OCI-LY1 (cell line): ENCODE results near the gene LRRC4B.

Source experiments
- H2AFZ ChIP-seq: fragments of 200-600 bp; sonication (generic), shearing (Covaris generic); 2 replicates; pipeline ENCODE4 v1.6.0; 2014; ENCODE audit warnings: antibody characterized with exemption, mild to moderate bottlenecking, low read length
- H3F3A ChIP-seq: fragments of 200-600 bp; sonication (generic), shearing (Covaris generic); 2 replicates; pipeline ENCODE4 v1.6.0; 2014; ENCODE audit warnings: mild to moderate bottlenecking, antibody characterized with exemption, low read length, moderate library complexity; ENCODE audit not compliant: insufficient read depth
- H3K27ac ChIP-seq: fragments of 200-600 bp; sonication (generic); 2 replicates; pipeline ENCODE4 v1.5.1; 2014; ENCODE audit warnings: low read length, mixed run types, mild to moderate bottlenecking, low read depth; ENCODE audit not compliant: poor library complexity, severe bottlenecking
- H3K27me3 ChIP-seq: fragments of 200-600 bp; sonication (generic); 2 replicates; pipeline ENCODE4 v1.6.0; 2014; ENCODE audit warnings: antibody characterized with exemption, mild to moderate bottlenecking, low read length, moderate library complexity; ENCODE audit not compliant: insufficient read depth
- H3K36me3 ChIP-seq: fragments of 200-600 bp; sonication (generic); 2 replicates; pipeline ENCODE4 v1.6.1; 2014; ENCODE audit warnings: mild to moderate bottlenecking, antibody characterized with exemption, low read length, moderate library complexity, mixed read lengths; ENCODE audit not compliant: insufficient read depth
- H3K4me1 ChIP-seq: fragments of 200-600 bp; sonication (generic); 2 replicates; pipeline ENCODE4 v1.5.1; 2014; ENCODE audit warnings: mild to moderate bottlenecking, low read length, moderate library complexity; ENCODE audit not compliant: insufficient read depth, severe bottlenecking
- H3K4me2 ChIP-seq: fragments of 200-600 bp; sonication (generic), shearing (Covaris generic); 2 replicates; pipeline ENCODE4 v1.6.1; 2014; ENCODE audit warnings: low read length
- H3K4me3 ChIP-seq: fragments of 200-600 bp; sonication (generic); 2 replicates; pipeline ENCODE4 v1.5.1; 2014; ENCODE audit warnings: low read length, low read depth, mild to moderate bottlenecking, mixed read lengths; ENCODE audit not compliant: poor library complexity, severe bottlenecking
- H3K79me2 ChIP-seq: fragments of 200-600 bp; shearing (Covaris generic); 2 replicates; pipeline ENCODE4 v1.6.1; 2016; ENCODE audit warnings: mixed run types, low read length, mixed read lengths; ENCODE audit not compliant: insufficient read depth
- H3K9ac ChIP-seq: fragments of 200-600 bp; sonication (generic), shearing (Covaris generic); 2 replicates; pipeline ENCODE4 v1.6.1; 2014; ENCODE audit warnings: mild to moderate bottlenecking, low read length, mixed read lengths
- H3K9me2 ChIP-seq: fragments of 200-600 bp; sonication (generic), shearing (Covaris generic); 2 replicates; pipeline ENCODE4 v1.6.1; 2014; ENCODE audit warnings: low read depth, mild to moderate bottlenecking, low read length, mixed read lengths
- H3K9me3 ChIP-seq: fragments of 200-600 bp; shearing (Covaris generic); 2 replicates; pipeline ENCODE4 v1.6.1; 2014; ENCODE audit warnings: low read length, mixed read lengths
- H4K20me1 ChIP-seq: fragments of 200-600 bp; sonication (generic), shearing (Covaris generic); 2 replicates; pipeline ENCODE4 v1.6.0; 2016; ENCODE audit warnings: mild to moderate bottlenecking, low read length; ENCODE audit not compliant: insufficient read depth
- EZH2 ChIP-seq: fragments of 200-600 bp; sonication (generic), shearing (Covaris generic); IDR thresholded peaks from 2 replicates; pipeline ENCODE4 v1.8.0; 2017; ENCODE audit warnings: borderline replicate concordance, mixed run types, mild to moderate bottlenecking, antibody characterized with exemption, low read length, moderate library complexity, mixed read lengths
- TF ChIP-seq, protein P1 (sequence below): fragments of 200-600 bp; sonication (generic), shearing (Covaris generic); IDR thresholded peaks from 2 replicates; pipeline ENCODE4 v1.5.1; 2017; ENCODE audit warnings: mild to moderate bottlenecking, antibody characterized with exemption, low read length, moderate library complexity, mixed read lengths

LRRC4B gene

DNA sequence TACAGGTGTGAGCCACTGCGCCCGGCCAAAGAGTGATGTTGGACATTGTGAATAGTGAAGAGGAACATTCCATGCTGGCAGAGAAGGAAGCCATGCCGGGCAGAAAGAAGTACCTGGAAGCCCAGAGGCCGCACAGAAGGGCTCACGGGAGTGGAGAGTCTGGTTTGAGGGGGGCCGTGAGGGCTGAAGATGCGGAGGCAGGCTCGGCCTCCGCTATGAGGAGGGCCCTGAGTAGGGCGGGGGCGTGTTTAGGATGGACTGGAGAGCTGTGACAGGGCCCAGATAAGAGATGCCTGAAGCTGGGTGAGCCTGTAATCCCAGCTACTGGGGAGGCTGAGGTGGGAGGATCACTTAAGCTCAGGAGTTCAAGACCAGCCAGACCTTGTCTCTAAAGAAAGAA lies 58.9 kb downstream of the LRRC4B start:
- H3K4me3 ChIP-seq, result no peak overlapping the region
- no peaks in the 10 kb centered on the region for H3K79me2 ChIP-seq
- peaks cover 14% of the 10 kb centered on the region for H3K4me1 ChIP-seq
- no peaks in the 10 kb centered on the region for H3K27me3 ChIP-seq
- no peaks in the 10 kb centered on the region for H3K36me3 ChIP-seq
- TF ChIP-seq, protein P1, sequence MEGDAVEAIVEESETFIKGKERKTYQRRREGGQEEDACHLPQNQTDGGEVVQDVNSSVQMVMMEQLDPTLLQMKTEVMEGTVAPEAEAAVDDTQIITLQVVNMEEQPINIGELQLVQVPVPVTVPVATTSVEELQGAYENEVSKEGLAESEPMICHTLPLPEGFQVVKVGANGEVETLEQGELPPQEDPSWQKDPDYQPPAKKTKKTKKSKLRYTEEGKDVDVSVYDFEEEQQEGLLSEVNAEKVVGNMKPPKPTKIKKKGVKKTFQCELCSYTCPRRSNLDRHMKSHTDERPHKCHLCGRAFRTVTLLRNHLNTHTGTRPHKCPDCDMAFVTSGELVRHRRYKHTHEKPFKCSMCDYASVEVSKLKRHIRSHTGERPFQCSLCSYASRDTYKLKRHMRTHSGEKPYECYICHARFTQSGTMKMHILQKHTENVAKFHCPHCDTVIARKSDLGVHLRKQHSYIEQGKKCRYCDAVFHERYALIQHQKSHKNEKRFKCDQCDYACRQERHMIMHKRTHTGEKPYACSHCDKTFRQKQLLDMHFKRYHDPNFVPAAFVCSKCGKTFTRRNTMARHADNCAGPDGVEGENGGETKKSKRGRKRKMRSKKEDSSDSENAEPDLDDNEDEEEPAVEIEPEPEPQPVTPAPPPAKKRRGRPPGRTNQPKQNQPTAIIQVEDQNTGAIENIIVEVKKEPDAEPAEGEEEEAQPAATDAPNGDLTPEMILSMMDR, result no peak
- H2AFZ ChIP-seq, result no peak overlapping the region
- no peak overlapping the region for H3K4me2 ChIP-seq
- H4K20me1 ChIP-seq, result no peaks in the 10 kb centered on the region
- no peaks in the 10 kb centered on the region for H3F3A ChIP-seq
- H3K9ac ChIP-seq, result no peak overlapping the region
- no peak overlapping the region for H3K27ac ChIP-seq
- no peaks in the 10 kb centered on the region for H3K9me2 ChIP-seq
- no peaks in the 10 kb centered on the region for H3K9me3 ChIP-seq

DNA sequence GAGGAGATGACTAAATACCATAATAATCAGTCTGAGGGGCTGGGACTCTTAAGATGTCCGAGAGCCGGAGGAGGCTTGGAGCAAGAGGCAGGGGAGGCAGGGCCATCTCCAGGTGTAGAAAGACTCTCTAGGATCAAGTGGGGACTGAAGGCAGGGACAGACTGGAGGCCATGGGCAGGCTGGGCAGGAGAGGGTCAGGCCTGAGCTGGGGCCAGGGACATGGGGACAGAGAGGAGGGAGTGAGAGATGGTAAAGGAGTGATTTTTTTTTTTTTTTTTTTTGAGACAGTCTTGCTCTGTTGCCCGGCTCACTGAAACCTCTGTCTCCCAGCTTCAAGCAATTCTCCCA lies 59.4 kb downstream of the LRRC4B start:
- Histone ChIP-seq H3K79me2 (no peaks in the 10 kb centered on the region), H3F3A (no peaks in the 10 kb centered on the region), H3K9me2 (no peaks in the 10 kb centered on the region), H4K20me1 (no peaks in the 10 kb centered on the region), H2AFZ (no peak overlapping the region), H3K36me3 (no peaks in the 10 kb centered on the region), H3K9me3 (no peaks in the 10 kb centered on the region), H3K27me3 (no peaks in the 10 kb centered on the region), H3K9ac (no peak overlapping the region), H3K27ac (no peak overlapping the region), H3K4me1 (peaks cover 14% of the 10 kb centered on the region), H3K4me3 (no peak overlapping the region), H3K4me2 (no peak overlapping the region)
- TF ChIP-seq, protein P1, result no peak
- no peak for TF ChIP-seq EZH2

DNA sequence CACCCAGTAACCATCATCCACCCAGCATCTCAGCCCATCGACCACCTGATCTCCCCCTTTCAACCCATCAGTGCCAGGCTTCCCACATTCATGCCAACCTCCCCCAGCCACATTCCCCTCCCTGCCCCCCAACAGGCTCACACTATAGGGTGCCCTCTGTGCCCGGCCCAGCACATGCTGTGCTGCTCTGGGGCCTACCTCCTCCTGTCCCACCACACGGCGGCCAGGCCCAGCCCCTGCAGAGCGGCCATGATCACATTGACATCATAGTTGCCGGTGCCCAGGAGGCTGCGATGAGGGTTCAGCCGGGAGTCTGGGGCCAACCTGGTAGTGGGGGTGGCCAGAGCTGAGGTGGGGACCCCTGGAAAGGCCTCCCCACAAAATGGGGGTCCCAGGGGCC lies 60.9 kb downstream of the LRRC4B start:
- Histone ChIP-seq H3K79me2 (no peaks in the 10 kb centered on the region), H3K36me3 (no peaks in the 10 kb centered on the region), H3F3A (no peaks in the 10 kb centered on the region), H2AFZ (no peak overlapping the region), H3K4me1 (peaks cover 14% of the 10 kb centered on the region), H3K4me3 (no peak overlapping the region), H3K9ac (no peak overlapping the region), H3K9me3 (no peaks in the 10 kb centered on the region), H3K27me3 (no peaks in the 10 kb centered on the region), H3K4me2 (no peak overlapping the region), H4K20me1 (no peaks in the 10 kb centered on the region), H3K27ac (no peak overlapping the region), H3K9me2 (no peaks in the 10 kb centered on the region)
- TF ChIP-seq EZH2, result no peak
- TF ChIP-seq, protein P1, result no peak
